A673 (cell line): ENCODE data around the gene SLC26A8. TPM values are rescaled to one million over a fixed set of nuclear protein-coding genes. Genes with fewer than 3 reads are reported as not detected.
"Not testable (repeated sequence)": the region's sequence is repeated elsewhere in the genome, so short reads cannot be mapped to it uniquely, and the experiment has no call there.

Source experiments
- BruUV-seq: library from RNA; stranded (reverse); fragments of 400-500 nt; replicated peaks from 2 replicates; lab custom pipeline; 2021; lab: Mats Ljungman, UMichigan
- CTCF ChIA-PET: fragments of 300-600 bp; sonication (Branson Sonifier 250); formaldehyde crosslinking; loops from one replicate; lab custom pipeline; 2022; ENCODE audit warnings: antibody characterized with exemption; lab: Charles Lee
- POLR2A ChIA-PET: fragments of 300-600 bp; sonication (Branson Sonifier 250); formaldehyde crosslinking; loops from one replicate; lab custom pipeline; 2022; ENCODE audit warnings: antibody characterized with exemption; ENCODE audit not compliant: low non-redundant PET; lab: Charles Lee
- DNase-seq: peaks from one replicate; pipeline ENCODE4 v3.0.0-alpha.2; 2015; ENCODE audit warnings: low spot score
- H3K27ac ChIP-seq: fragments of 200-600 bp; sonication (generic); 2 replicates; pipeline ENCODE4 v1.5.1; 2016; ENCODE audit warnings: mixed run types, low read depth, mild to moderate bottlenecking, mixed read lengths, antibody characterized with exemption, low read length; ENCODE audit not compliant: poor library complexity, severe bottlenecking
- H3K27me3 ChIP-seq: fragments of 200-600 bp; sonication (generic); replicated peaks from 2 replicates; pipeline ENCODE4 v1.6.1; 2017; ENCODE audit warnings: mixed run types, low read depth, mild to moderate bottlenecking, mixed read lengths, antibody characterized with exemption, low read length; ENCODE audit not compliant: insufficient read depth, poor library complexity
- H3K36me3 ChIP-seq: fragments of 200-600 bp; sonication (generic); 2 replicates; pipeline ENCODE4 v1.6.1; 2016; ENCODE audit warnings: mixed run types, mild to moderate bottlenecking, mixed read lengths, antibody characterized with exemption, low read length; ENCODE audit not compliant: insufficient read depth, poor library complexity, severe bottlenecking
- H3K4me1 ChIP-seq: fragments of 200-600 bp; sonication (generic); 2 replicates; pipeline ENCODE4 v1.6.1; 2017; ENCODE audit warnings: mixed run types, mild to moderate bottlenecking, mixed read lengths, antibody characterized with exemption, low read length; ENCODE audit not compliant: insufficient read depth, poor library complexity, severe bottlenecking
- H3K4me3 ChIP-seq: fragments of 200-600 bp; sonication (generic); 2 replicates; pipeline ENCODE4 v1.5.1; 2016; ENCODE audit warnings: low read depth, mixed run types, mild to moderate bottlenecking, mixed read lengths, low read length; ENCODE audit not compliant: poor library complexity, severe bottlenecking
- H3K9me3 ChIP-seq: fragments of 200-600 bp; sonication (generic); 2 replicates; pipeline ENCODE4 v1.6.1; 2016; ENCODE audit warnings: mixed run types, low read depth, mild to moderate bottlenecking, mixed read lengths, antibody characterized with exemption, low read length; ENCODE audit not compliant: poor library complexity, severe bottlenecking
- CTCF ChIP-seq: fragments of 300-800, 200-600 bp; sonication (generic); conservative IDR thresholded peaks from 2 replicates; pipeline ENCODE4 v1.5.1; 2017; ENCODE audit warnings: low read depth, mild to moderate bottlenecking, antibody characterized with exemption, low read length, moderate library complexity, mixed read lengths
- EZH2 ChIP-seq: fragments of 200-600 bp; sonication (generic); IDR thresholded peaks from 2 replicates; pipeline ENCODE4 v1.6.1; 2017; ENCODE audit warnings: borderline replicate concordance, low read depth, mild to moderate bottlenecking, mixed read lengths, antibody characterized with exemption, low read length; ENCODE audit not compliant: poor library complexity, severe bottlenecking
- intact Hi-C: fragments of 100-400 bp; cut with micrococcal nuclease; formaldehyde crosslinking; loops from one replicate; pipeline ENCODE4 v1.10.0; 2022; ENCODE audit not compliant: unreplicated experiment
- total RNA-seq: library from RNA; stranded (reverse); gene quantifications from 2 replicates; pipeline ENCODE4 v1.2.3, GENCODE V29; 2021

SLC26A8 gene
- total RNA-seq, 1 experiment from 2014 or later, result not detected

GRCh38 chr6:35919827-35920751 lies 104.4 kb downstream of the SLC26A8 start:
- Histone ChIP-seq H3K4me3 (peak overlapping the region; percentile 88), H3K27ac (peak overlapping the region; percentile 62), H3K36me3 (peaks cover 10% of the 10 kb centered on the region), H3K4me1 (peaks cover 17% of the 10 kb centered on the region), H3K27me3 (no peaks in the 10 kb centered on the region), H3K9me3 (no peaks in the 10 kb centered on the region)
- no peak for TF ChIP-seq CTCF
- no peak for TF ChIP-seq EZH2
- CTCF ChIA-PET, result no interaction called here
- DNase-seq, result peak; percentile 35
- POLR2A ChIA-PET, result no interaction called here
- BruUV-seq, result no TSS peak
- intact Hi-C loops, result no loop called here

- no peak for TF ChIP-seq CTCF
- no peak for TF ChIP-seq EZH2
- peak overlapping the region; percentile 62 for H3K27ac ChIP-seq
- no peaks in the 10 kb centered on the region for H3K27me3 ChIP-seq
- no peaks in the 10 kb centered on the region for H3K9me3 ChIP-seq
- intact Hi-C loops, result no loop called here
- H3K4me3 ChIP-seq, result peak overlapping the region; percentile 88
- peaks cover 17% of the 10 kb centered on the region for H3K4me1 ChIP-seq
- no peak for DNase-seq
- ChIA-PET POLR2A (no interaction called here), CTCF (no interaction called here)
- peaks cover 18% of the 10 kb centered on the region for H3K36me3 ChIP-seq
- TSS peak; percentile 42 for BruUV-seq
Observed at GRCh38 chr6:35919085-35919826, 105.2 kb downstream of the SLC26A8 start.

DNA sequence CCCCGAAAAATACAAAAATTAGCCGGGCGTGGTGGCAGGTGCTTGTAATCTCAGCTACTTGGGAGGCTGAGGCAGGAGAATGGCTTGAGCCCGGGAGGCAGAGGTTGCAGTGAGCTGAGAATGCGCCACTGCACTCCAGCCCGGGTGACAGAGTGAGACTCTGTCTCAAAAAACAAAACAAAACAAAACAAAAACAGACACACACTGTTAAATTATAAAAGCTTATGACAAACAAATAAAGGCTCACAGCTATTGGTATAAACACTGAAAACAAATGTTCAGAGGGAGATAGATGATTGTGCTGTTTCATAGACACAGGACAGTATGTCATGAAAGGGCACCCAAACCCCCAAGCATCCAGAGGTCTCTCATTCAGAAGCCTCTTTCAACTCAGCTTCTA lies 107.5 kb downstream of the SLC26A8 start:
- intact Hi-C loops, BruUV-seq, H3K4me3 ChIP-seq, DNase-seq, H3K9me3 ChIP-seq, POLR2A ChIA-PET, H3K27ac ChIP-seq, CTCF ChIA-PET, H3K27me3 ChIP-seq: not testable (repeated sequence)
- Histone ChIP-seq H3K36me3 (peaks cover 36% of the 10 kb centered on the region), H3K4me1 (peaks cover 13% of the 10 kb centered on the region)
